Measurements from ENCODE around the gene HINFP.

HINFP gene

DNA sequence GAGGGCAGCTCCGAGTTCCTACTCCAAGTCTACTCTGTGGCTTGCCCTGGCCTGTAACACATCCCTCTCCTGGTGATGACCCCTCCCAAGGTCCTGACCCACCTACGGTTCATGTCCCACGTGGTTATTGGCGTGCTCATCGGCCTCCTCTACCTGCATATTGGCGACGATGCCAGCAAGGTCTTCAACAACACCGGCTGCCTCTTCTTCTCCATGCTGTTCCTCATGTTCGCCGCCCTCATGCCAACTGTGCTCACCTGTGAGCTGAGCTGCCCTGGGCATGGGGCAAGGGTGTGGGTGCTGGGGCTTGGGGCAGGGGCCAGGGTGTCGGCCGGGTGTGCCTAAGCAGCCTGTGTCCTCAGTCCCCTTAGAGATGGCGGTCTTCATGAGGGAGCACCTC lies 37.1 kb downstream of the HINFP start:
- H3K27ac ChIP-seq (ENCODE audit: low read length) = no peak overlapping the region
- no peaks in the 10 kb centered on the region for H3K4me1 ChIP-seq (ENCODE audit: insufficient read depth, low read length)
- ATAC-seq (ENCODE audit: insufficient read depth, low read depth) (no peak), DNase-seq (no peak)
- H3K4me2 ChIP-seq (ENCODE audit: insufficient read depth, low read length) = no peak overlapping the region
- H3K4me3 ChIP-seq (ENCODE audit: low read depth in 1 of 2, low read length in 2 of 2) = no peak overlapping the region
- H4K20me1 ChIP-seq (ENCODE audit: insufficient read depth, low read length) = 0 out of 2 replicates have a peak, but pooled peaks cover 5% of the 10 kb centered on the region
- H3K9ac ChIP-seq (ENCODE audit: low read depth, low read length) = no peak overlapping the region
- TF ChIP-seq, protein P1, sequence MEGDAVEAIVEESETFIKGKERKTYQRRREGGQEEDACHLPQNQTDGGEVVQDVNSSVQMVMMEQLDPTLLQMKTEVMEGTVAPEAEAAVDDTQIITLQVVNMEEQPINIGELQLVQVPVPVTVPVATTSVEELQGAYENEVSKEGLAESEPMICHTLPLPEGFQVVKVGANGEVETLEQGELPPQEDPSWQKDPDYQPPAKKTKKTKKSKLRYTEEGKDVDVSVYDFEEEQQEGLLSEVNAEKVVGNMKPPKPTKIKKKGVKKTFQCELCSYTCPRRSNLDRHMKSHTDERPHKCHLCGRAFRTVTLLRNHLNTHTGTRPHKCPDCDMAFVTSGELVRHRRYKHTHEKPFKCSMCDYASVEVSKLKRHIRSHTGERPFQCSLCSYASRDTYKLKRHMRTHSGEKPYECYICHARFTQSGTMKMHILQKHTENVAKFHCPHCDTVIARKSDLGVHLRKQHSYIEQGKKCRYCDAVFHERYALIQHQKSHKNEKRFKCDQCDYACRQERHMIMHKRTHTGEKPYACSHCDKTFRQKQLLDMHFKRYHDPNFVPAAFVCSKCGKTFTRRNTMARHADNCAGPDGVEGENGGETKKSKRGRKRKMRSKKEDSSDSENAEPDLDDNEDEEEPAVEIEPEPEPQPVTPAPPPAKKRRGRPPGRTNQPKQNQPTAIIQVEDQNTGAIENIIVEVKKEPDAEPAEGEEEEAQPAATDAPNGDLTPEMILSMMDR (IDR thresholded peaks at IDR 0.05; ENCODE audit: borderline replicate concordance, extremely low read depth, low read length, poor library complexity, severe bottlenecking) = no peak
- no peak for TF ChIP-seq EZH2 (IDR thresholded peaks at IDR 0.05; ENCODE audit: borderline replicate concordance, low read depth, low read length, severe bottlenecking)
- H2AFZ ChIP-seq (ENCODE audit: low read depth, low read length) = no peak overlapping the region
- no peaks in the 10 kb centered on the region for H3K9me3 ChIP-seq (ENCODE audit: insufficient read depth, low read length, severe bottlenecking)
- H3K36me3 ChIP-seq (ENCODE audit: insufficient read depth, low read length) = no peaks in the 10 kb centered on the region
- peaks cover 11% of the 10 kb centered on the region for H3K27me3 ChIP-seq (ENCODE audit: insufficient read depth, low read length, poor library complexity)
- H3K79me2 ChIP-seq (ENCODE audit: insufficient read depth, low read length) = no peaks in the 10 kb centered on the region

DNA sequence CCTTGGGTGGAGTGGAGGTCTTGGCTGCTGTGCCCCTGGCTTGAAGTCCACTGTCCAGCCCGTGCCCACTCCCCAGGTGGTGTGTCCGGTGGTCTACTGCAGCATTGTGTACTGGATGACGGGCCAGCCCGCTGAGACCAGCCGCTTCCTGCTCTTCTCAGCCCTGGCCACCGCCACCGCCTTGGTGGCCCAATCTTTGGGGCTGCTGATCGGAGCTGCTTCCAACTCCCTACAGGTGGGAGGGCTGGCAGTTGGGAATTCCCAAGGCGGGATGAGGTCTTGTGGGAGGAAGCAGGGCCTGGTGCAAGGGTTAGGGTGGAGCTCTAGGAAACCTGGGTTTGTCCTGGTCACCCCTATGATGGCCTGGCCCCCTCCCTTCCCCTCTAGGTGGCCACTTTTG lies 38.8 kb downstream of the HINFP start:
- DNase-seq = no peak
- Histone ChIP-seq H3K36me3 (ENCODE audit: insufficient read depth, low read length) (no peaks in the 10 kb centered on the region), H3K27me3 (ENCODE audit: insufficient read depth, low read length, poor library complexity) (peaks cover 9% of the 10 kb centered on the region), H3K4me1 (ENCODE audit: insufficient read depth, low read length) (no peaks in the 10 kb centered on the region), H4K20me1 (ENCODE audit: insufficient read depth, low read length) (0 out of 2 replicates have a peak, but pooled peaks cover 5% of the 10 kb centered on the region), H3K27ac (ENCODE audit: low read length) (no peak overlapping the region), H3K9ac (ENCODE audit: low read depth, low read length) (no peak overlapping the region), H3K4me2 (ENCODE audit: insufficient read depth, low read length) (no peak overlapping the region), H3K9me3 (ENCODE audit: insufficient read depth, low read length, severe bottlenecking) (no peaks in the 10 kb centered on the region), H2AFZ (ENCODE audit: low read depth, low read length) (no peak overlapping the region), H3K79me2 (ENCODE audit: insufficient read depth, low read length) (no peaks in the 10 kb centered on the region), H3K4me3 (ENCODE audit: low read depth in 1 of 2, low read length in 2 of 2) (no peak overlapping the region)
- no peak for TF ChIP-seq EZH2 (IDR thresholded peaks at IDR 0.05; ENCODE audit: borderline replicate concordance, low read depth, low read length, severe bottlenecking)
- TF ChIP-seq, protein P1 (IDR thresholded peaks at IDR 0.05; ENCODE audit: borderline replicate concordance, extremely low read depth, low read length, poor library complexity, severe bottlenecking) = no peak
- ATAC-seq (ENCODE audit: insufficient read depth, low read depth) = no peak

DNA sequence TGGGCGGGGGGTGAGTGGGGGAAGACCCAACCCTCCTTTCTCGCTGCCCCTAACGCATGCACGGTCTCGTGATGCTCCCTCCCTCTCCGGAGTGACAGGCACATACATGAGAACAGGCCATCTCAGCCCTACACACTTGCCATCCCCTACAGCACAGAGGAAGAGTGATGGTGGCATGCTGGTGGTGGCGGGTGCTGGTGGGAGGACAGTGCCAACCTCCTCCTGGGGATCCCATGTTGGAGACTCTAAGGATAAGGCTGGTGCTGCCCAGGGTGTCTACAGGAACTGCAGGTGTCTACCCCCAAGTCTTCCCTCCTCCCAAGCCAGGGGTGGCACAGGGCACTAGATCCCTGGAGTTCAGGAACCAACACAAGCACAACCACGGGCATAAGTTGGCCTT lies 40.5 kb downstream of the HINFP start:
- no peak overlapping the region for H3K4me2 ChIP-seq (ENCODE audit: insufficient read depth, low read length)
- H3K9ac ChIP-seq (ENCODE audit: low read depth, low read length) = no peak overlapping the region
- no peak overlapping the region for H3K27ac ChIP-seq (ENCODE audit: low read length)
- peaks cover 3% of the 10 kb centered on the region for H3K27me3 ChIP-seq (ENCODE audit: insufficient read depth, low read length, poor library complexity)
- TF ChIP-seq, protein P1 (IDR thresholded peaks at IDR 0.05; ENCODE audit: borderline replicate concordance, extremely low read depth, low read length, poor library complexity, severe bottlenecking) = no peak
- no peak for TF ChIP-seq EZH2 (IDR thresholded peaks at IDR 0.05; ENCODE audit: borderline replicate concordance, low read depth, low read length, severe bottlenecking)
- no peak overlapping the region for H3K4me3 ChIP-seq (ENCODE audit: low read depth in 1 of 2, low read length in 2 of 2)
- ATAC-seq (ENCODE audit: insufficient read depth, low read depth) = no peak
- 0 out of 2 replicates have a peak, but pooled peaks cover 3% of the 10 kb centered on the region for H4K20me1 ChIP-seq (ENCODE audit: insufficient read depth, low read length)
- H3K4me1 ChIP-seq (ENCODE audit: insufficient read depth, low read length) = no peaks in the 10 kb centered on the region
- no peaks in the 10 kb centered on the region for H3K79me2 ChIP-seq (ENCODE audit: insufficient read depth, low read length)
- no peaks in the 10 kb centered on the region for H3K36me3 ChIP-seq (ENCODE audit: insufficient read depth, low read length)
- no peaks in the 10 kb centered on the region for H3K9me3 ChIP-seq (ENCODE audit: insufficient read depth, low read length, severe bottlenecking)
- H2AFZ ChIP-seq (ENCODE audit: low read depth, low read length) = no peak overlapping the region
- no peak for DNase-seq

Data from DND-41 (cell line).